OCI-M2 (cell line): ENCODE measurements around the gene MPHOSPH9.

Experiments
- DNase-seq: peaks from one replicate; lab custom pipeline; 2025; ENCODE audit not compliant: unreplicated experiment; lab: John Stamatoyannopoulos, UW

MPHOSPH9 gene, protein sequence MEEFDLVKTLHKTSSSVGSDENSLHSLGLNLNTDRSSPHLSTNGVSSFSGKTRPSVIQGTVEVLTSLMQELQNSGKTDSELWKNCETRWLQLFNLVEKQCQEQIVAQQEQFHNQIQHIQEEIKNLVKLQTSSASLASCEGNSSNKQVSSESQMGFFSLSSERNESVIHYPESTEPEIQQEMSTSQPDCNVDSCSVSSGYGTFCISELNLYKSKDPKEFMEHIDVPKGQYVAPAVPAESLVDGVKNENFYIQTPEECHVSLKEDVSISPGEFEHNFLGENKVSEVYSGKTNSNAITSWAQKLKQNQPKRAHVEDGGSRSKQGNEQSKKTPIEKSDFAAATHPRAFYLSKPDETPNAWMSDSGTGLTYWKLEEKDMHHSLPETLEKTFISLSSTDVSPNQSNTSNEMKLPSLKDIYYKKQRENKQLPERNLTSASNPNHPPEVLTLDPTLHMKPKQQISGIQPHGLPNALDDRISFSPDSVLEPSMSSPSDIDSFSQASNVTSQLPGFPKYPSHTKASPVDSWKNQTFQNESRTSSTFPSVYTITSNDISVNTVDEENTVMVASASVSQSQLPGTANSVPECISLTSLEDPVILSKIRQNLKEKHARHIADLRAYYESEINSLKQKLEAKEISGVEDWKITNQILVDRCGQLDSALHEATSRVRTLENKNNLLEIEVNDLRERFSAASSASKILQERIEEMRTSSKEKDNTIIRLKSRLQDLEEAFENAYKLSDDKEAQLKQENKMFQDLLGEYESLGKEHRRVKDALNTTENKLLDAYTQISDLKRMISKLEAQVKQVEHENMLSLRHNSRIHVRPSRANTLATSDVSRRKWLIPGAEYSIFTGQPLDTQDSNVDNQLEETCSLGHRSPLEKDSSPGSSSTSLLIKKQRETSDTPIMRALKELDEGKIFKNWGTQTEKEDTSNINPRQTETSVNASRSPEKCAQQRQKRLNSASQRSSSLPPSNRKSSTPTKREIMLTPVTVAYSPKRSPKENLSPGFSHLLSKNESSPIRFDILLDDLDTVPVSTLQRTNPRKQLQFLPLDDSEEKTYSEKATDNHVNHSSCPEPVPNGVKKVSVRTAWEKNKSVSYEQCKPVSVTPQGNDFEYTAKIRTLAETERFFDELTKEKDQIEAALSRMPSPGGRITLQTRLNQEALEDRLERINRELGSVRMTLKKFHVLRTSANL

DNA sequence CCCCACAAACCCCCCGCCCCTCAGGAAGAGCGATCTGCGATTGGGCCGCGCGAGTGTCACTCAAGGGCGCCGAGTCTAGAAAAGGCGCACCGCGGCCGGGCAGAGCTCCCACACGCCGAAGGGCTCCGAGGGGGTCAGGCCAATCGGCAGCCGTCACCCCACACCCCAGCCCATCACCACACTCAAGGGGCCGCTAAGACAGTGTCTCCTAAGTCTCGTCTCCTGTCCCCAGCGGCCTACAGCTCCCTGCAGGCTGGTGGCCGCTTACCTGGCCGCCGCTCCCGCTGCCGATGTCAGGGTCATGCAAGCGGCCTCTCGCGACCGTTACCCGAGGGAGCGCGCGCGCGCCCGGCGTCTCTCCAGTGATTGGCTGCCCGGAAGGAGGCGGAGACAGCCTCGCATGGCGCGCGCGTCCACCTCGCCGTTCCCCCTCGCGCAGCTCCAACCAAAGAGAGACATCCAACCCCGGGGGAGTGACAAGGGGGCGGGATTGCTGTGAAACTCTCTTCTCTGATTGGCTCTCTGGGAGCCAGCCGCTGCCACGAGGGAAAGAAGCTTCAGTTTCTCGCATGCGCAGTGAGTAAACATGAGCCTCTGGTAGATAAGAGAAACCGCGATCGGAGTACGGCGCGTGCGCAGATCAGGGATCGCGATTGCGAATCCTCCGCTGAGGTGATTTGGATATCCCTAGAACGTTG lies at the start of gene MPHOSPH9, which contains the start of gene MTRFR:
Gene MPHOSPH9, minus strand, starts transcription at position 335 of the 698 bp plus-strand sequence. CDS start 2,777 bp downstream, outside the sequence.
Gene MTRFR, plus strand, starts transcription at position 630 of the 698 bp plus-strand sequence. CDS start 20,239 bp downstream, outside the sequence.
- DNase-seq: peak; percentile 86

GRCh38 chr12:123282111-123282510 lies 49.2 kb upstream of the MPHOSPH9 start:
- DNase-seq: no peak

- DNase-seq: no peak
These were observed 48.0 kb upstream of the MPHOSPH9 start for GRCh38 chr12:123280971-123281370.

GRCh38 chr12:123278101-123278627 lies 45.2 kb upstream of the MPHOSPH9 start:
- DNase-seq: no peak

GRCh38 chr12:123273166-123273565 lies 40.2 kb upstream of the MPHOSPH9 start:
- DNase-seq: no peak

DNA sequence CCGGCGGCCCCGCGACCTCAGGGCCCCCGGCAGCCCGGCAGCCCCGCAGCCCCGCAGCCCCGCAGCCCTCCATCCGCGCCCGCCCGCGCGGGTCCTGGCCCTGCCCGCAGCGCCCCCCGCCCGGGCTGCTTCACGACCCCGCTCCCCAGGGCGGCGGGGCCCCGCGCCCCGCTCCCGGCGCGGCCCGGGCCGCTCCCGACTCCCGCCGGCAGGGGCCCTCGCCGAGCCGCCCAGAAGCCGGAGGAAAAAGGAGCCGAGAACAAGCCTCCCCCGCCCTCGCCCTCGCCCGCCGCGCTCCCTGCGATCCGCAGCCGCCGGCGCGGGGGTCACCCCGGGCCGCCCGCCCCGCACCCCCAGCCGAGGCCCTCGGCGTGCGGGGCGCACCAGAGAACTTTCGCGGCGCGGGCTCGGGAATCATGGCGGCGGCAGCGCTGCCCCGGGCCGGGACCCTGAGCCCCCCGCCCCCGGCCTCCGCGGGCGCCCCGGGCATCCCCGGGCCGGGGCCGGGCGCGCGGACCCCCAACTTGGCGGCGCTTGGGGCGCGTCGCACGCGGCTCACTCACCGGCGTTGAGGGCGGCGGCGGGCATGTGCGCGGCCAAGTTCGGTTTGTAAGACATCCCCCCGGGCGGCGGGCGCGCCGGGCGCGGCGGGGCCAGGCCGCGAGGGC lies 38.2 kb upstream of the MPHOSPH9 start:
- DNase-seq: no peak

GRCh38 chr12:123270214-123271000 lies 37.5 kb upstream of the MPHOSPH9 start:
- DNase-seq: no peak

DNA sequence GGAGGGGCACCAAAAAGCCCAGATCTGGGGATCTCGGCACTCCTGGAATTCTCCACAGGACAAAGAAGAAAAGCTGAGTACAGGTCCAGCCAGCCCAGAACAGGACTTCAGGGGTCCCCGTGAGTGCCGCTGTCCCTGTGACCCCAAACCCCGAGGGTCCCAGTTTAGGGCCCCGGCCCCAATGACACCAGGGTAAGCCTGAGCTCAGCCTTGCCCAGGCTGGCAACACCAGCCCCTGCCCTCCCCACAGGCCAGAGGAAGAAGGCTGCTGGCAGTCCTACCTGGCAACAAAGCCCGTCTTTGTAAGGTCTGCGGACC lies 36.9 kb upstream of the MPHOSPH9 start:
- no peak for DNase-seq

- DNase-seq: no peak
These were observed 36.5 kb upstream of the MPHOSPH9 start for GRCh38 chr12:123269395-123269892.

GRCh38 chr12:123268850-123269249 lies 35.9 kb upstream of the MPHOSPH9 start:
- no peak for DNase-seq

GRCh38 chr12:123267991-123268843 lies 35.3 kb upstream of the MPHOSPH9 start:
- DNase-seq: no peak

DNA sequence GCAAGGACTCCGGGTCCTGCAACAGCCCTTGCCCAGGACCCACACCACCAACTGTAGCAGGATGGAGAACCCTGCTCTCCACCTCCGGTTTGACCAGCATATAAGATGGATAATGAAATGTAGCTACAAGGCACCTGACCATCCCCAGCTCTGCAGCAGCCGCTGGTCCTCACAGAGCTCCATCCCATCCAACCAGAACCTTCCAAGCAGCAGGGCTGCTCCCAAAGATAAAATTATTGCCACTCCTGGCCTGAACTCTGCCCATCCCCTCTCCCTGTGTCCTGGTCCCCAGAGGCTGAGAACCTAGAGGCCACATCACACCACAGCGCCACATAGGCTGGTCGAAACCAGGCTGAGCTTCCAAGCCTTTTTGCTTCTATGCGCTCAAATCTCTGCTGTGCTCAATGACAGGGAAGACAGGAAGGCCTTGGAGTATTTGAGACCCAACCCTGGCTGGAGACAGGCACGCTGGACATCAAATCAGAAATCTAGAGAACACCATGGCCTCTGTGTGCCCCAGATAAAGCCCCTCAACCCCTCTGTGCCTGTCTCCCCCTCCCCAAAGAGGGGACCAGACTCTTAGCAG lies 34.5 kb upstream of the MPHOSPH9 start:
- DNase-seq: no peak

- no peak for DNase-seq
These were observed 33.8 kb upstream of the MPHOSPH9 start for GRCh38 chr12:123266679-123267277.

- DNase-seq: no peak
These were observed 33.1 kb upstream of the MPHOSPH9 start for GRCh38 chr12:123265851-123266678.

DNA sequence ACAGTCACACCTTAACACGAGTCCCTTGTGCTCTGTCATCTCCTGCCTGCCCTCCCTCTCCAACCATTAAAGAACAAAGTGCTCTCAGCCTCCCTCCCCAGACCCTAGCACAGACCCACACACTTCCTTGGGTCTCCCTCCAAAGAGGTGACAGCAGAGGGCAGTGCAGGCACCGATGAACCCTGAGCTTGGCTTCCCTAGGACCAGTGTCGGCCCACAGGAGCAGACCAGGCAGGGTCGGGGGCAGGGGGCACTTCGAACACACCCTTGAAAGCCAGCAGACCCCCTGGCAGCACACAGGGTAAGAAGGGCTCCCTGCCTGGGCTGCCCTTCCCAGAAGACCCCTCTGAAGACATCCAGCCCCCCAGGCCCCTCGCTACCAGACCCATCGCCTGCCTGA lies 31.7 kb upstream of the MPHOSPH9 start:
- no peak for DNase-seq

DNA sequence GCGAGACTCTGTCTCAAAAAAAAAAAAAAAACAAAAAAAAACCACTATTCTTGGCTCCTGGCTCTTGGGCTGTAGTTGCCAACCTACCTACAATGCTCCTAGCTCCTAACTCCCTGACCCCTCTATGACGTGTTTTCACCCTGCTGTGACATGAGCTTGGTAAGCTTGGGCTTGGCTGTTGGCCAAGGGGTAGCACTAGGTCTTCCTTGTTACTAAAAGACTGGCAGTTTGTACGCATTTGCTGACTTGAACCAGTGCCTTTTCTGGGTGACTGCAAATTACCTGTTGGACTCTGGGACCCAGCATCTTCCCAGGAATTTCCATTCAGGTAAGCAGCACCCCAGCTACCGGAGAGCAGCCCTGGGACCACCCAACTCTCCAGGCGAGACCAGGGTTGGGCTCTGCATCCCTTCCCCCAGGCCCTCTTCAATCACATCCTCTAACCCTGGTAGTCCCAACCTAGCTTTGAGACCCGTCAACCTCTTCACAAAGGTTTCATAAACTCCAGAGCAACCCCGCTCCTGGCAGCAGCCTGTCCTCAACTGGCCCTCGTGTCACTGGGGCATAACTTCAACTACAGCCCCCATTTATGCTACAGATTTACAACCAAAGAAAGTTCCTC lies 30.4 kb upstream of the MPHOSPH9 start:
- DNase-seq: no peak
